GM19025 (cell line): Measurements from ENCODE around the gene ATG2A.

Experiments used
- ATAC-seq: cut with Tn5 transposase; IDR thresholded peaks from one replicate; pipeline ENCODE4 v1.9.1; 2021; ENCODE audit warnings: mild to moderate bottlenecking, low read depth, moderate library complexity; ENCODE audit not compliant: unreplicated experiment

ATG2A gene

GRCh38 chr11:64888729-64889511 is 28.1 kb downstream of the ATG2A start:
- ATAC-seq, result no peak

- no peak for ATAC-seq
Measured at GRCh38 chr11:64888406-64888728, 28.6 kb downstream of the ATG2A start.

- peak; percentile 67 for ATAC-seq
Measured at GRCh38 chr11:64887757-64888405, 29.1 kb downstream of the ATG2A start.

- ATAC-seq, result no peak
Measured at GRCh38 chr11:64887234-64887756, 29.7 kb downstream of the ATG2A start.

- ATAC-seq, result no peak
Measured at GRCh38 chr11:64885367-64886286, 31.4 kb downstream of the ATG2A start.

GRCh38 chr11:64884019-64884418 is 33.0 kb downstream of the ATG2A start:
- ATAC-seq, result no peak

- no peak for ATAC-seq
Measured at GRCh38 chr11:64883575-64883974, 33.4 kb downstream of the ATG2A start.

- ATAC-seq, result no peak
Measured at GRCh38 chr11:64882243-64882642, 34.8 kb downstream of the ATG2A start.

- ATAC-seq, result no peak
Measured at GRCh38 chr11:64881476-64881875, 35.5 kb downstream of the ATG2A start.

- no peak for ATAC-seq
Measured at GRCh38 chr11:64880240-64881001, 36.6 kb downstream of the ATG2A start.

- ATAC-seq, result no peak
Measured at GRCh38 chr11:64879244-64879900, 37.6 kb downstream of the ATG2A start.

- ATAC-seq, result peak; percentile 68
Measured at GRCh38 chr11:64878494-64879243, 38.3 kb downstream of the ATG2A start, which contains the start of gene EHD1. TSS of gene EHD1 (minus strand) at chr11:64878621. CDS start at chr11:64878464, 157 bp downstream.

GRCh38 chr11:64878223-64878493 is 38.9 kb downstream of the ATG2A start:
- no peak for ATAC-seq

- no peak for ATAC-seq
Measured at GRCh38 chr11:64877390-64878222, 39.4 kb downstream of the ATG2A start.

- ATAC-seq, result no peak
Measured at GRCh38 chr11:64876835-64877341, 40.1 kb downstream of the ATG2A start.

GRCh38 chr11:64876229-64876750 is 40.7 kb downstream of the ATG2A start:
- ATAC-seq, result no peak

GRCh38 chr11:64875369-64876228 is 41.4 kb downstream of the ATG2A start:
- no peak for ATAC-seq
